ENCODE data around the gene ALG12.

The ALG12 gene

GRCh38 chr22:49957826-49958365 is 39.7 kb upstream of the ALG12 start:
- DNase-seq, result no peak

DNA sequence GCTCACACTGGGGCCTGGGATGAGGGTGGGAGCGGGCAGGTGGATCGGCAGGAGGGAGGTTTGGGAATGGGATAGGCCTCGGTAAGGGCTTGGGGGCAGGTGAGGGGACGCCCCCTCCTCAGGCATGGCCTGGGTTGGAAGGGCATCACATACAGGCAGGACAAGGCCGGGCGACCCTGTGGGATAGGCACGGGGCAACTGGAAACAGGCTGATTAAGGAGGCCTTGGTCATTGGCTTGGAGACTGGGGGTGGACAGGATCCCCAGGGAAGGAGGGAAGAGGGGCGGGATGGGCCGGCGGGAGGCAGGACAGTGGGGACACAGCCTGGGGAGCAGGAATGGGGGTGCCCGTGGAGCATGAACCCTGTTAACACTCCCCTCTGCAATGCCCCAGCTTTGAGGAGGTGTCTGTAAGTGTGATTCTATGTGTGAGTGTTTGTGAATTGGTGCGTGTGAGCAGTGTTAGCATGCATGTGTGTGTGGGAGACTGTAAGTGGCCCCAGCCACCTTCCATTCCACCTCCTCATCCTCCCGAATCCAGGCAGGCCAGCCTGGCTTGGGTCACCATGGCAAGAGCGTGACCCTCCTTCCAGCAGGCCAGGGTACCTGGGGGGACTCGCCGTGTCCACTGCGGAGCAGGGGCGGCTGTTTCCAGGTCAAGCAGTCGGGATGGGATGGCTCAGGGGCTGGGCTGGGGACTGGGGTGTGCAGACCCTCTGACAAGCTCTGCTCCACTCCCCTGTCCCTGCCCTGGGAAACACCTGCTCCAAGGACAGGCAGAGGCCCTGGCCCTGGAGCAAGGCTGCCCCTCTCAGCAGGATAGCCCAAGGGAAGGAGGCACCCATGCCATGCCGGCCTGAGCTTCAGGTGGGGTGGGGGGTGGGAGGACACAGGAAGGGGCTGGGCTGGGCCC is 38.9 kb upstream of the ALG12 start:
- DNase-seq, result no peak

DNA sequence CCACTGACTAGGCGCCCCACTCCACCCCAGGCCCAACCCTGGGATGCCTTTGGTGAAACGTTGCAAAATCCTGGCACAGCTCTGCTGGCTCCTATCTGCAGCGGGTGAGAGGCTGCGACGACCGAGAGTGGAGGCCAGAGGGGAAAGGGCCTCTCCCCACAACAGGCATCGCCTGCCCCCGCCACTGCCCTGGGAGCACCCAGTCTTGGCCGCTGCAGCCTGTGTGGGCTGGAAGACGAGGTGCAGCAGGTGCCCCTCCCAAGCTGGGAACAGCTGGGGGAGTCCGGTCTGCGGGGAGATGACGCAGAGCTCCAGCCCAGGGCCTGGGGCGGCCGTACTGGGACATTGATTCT is 38.2 kb upstream of the ALG12 start:
- DNase-seq, result no peak

- DNase-seq, result no peak
Measured at GRCh38 chr22:49955581-49956417, 37.6 kb upstream of the ALG12 start.

DNA sequence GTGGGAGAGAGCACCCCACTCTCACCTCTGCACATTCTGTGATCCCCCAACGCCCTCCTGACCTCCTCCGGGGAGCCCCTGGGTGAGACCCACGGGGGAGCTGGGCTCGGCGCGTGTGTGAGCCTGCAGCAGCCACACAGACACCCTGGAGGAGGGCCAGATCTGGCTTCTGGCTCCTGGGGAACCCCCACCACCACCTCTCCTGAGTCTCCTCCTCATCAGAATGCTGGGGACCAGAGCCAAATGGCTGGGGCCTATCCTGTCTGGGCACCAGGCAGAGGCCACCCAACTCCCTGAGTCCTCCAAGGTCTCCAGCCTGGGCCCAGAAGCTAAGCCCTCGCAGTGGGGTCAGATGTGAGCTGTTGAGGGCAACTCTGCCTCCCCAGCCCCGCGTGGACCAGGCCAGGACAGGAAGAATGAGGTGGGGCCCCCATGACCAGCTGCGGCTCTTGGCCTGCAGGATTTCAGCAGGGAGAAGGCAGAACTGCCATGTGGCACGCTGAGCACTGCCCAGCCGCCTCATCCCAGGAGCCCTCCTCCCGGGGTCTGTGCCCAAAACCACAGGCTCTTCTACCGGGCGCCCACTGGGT is 36.8 kb upstream of the ALG12 start:
- no peak for DNase-seq

GRCh38 chr22:49954354-49954753 is 36.1 kb upstream of the ALG12 start:
- DNase-seq, result no peak

DNA sequence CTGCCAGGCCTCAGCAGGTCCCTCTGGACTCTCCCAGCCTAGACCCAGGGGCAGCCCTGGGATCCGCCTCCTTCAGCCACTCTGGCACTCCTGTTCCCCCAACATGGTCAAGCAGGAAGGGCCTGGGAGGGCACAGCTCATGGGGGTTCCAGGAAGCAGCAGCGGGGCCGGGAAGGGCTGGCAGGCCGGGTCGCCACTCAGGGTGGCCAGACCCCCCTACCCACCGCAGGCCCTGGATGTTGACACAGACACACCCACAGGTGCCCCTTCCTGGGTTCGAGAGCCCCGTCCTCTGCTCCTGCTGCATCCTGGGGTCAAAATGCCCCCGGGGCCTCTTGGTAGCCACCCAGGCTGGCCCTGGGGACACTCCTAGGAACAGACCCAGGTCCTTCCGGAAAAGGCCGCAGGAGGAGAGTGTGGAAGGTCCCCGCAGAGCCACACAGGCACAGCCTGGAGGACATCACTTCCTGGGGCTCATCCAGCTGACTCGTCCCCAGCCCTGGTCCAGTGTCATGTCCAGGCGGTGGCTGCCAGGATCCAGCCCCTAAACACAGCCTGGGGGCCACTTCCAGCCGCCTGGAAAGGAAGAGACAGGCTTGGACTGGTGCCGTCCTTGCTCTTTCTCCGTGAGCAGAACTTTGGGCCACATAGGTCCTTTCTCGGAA is 35.6 kb upstream of the ALG12 start:
- DNase-seq, result no peak

DNA sequence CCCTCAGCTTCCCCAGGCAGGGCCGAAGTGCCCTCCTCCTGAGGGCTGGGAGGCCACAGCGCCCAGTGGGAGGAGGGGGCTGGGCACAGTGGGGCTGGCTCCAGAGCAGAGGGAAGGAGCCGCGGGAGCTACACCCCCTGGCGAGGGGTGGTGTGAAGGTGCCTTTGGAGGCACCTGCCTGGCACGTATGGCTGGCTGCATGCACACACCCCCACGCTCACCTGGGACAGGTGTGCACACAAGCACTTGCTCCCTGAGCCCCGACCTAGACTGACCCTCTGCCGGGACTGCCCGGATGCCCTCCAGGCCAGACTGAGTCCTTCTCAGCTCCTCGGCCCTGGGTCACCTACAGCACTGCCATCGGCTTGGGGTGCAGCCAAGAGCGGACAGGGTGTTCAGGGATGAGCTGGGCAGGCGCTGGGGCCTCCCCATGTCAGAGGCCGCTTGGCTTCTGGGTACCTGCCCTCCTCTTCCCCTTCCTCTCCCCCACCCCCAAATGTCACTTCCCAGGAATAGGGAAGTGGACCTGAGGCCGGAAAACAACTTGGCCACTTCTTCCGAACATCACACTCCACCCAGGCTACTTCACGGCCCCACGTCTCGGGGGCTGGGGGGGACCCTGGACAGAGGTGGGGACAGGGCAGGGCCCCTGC is 34.9 kb upstream of the ALG12 start:
- no peak for DNase-seq

DNA sequence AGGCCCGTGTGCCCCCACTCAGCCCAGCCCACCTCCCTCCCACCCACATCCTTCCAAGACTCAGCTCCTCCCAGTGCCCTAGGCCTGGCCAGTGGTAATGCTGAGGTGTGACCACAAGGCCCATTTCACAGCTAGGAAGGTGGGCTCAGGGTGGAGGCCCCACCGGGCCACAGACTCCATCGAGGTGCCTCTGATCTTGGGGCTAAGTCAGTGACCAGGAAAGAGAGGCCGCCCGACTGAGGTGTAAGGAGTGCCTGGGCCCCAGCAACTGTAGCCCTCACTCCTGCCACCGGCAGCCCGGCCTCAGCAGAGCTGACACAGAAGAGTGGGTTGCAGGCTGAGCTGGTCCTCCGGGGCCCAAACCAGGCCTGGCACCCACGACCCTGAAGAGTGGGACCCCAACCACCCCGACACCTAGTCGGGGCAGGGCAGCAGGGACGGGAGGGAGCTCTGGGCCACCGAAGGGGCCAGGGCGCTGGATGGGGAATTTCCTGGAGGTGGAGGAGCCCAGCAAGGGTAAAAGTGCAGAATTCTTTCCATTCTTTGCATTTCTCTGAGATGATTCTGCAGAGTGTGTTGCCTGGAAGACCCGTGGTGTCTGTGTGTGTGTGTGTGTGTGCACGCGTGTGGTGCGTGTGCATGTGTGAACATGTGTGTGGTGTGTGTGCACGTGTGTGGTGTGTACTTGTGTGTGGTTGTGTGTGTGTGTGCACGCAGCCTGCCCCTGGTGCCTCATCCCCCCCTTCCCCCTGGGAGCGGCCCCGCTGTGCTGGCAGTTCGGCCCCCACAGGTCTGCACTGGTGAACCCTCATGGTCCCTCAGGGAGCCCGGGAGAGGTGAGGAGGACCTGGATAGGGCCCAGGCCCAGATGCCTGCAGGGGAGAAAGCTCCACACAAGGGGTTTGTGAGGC is 34.0 kb upstream of the ALG12 start:
- no peak for DNase-seq

GRCh38 chr22:49951678-49951985 is 33.4 kb upstream of the ALG12 start:
- no peak for DNase-seq

DNA sequence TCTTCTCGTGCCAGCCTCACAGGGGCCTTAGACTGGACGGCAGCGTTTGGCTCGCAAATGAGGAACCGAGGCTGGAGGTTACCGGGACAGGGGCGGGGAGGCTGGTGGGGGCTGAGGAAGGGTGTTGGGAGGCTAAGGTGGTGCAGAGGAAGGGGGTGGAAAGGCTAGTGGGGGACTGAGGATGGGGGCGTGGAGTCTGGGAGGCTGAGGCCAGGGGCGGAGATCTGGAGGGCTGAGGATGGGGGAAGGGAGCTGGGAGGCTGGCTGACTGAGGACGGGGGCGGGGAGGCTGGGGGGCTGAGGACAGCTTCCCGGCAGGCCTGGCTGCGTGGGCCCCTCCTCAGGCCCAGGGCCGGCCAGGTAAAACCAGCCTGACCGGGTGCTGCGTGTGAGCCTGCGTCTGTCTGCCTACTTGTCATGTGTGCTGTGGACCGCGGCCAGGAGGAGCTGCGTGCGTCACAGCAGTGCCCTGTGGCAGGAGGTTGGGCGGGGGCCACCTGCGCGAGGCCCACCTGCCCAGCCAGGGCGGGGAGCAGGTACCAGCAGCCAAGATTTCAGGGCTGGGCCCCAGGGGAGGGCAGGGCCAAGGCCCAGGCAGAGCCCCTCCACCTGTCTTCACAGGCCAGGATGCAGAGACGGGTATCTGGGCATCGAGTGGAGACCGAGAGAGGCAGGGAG is 32.9 kb upstream of the ALG12 start:
- no peak for DNase-seq

- DNase-seq, result no peak
Measured at GRCh38 chr22:49950396-49950994, 32.3 kb upstream of the ALG12 start.

DNA sequence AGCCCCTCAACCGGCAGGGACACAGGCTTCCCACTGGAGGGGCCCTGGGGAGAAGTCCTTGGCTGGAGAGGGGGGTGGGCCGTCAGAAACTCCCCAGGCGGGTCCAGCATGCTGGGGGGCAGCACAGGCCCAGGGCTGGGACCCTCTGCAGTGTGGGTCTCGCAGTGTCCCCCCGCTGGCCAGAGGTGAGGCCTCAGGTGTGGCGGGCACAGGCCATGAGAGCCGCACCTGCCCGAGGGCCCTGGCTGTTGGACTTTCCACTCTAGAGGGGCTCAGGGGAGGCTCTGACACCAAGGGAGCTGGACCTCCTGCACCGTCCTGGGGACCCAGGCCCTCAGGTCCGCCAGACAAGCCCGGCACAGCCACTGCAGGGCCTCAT is 31.7 kb upstream of the ALG12 start:
- no peak for DNase-seq

- no peak for DNase-seq
Measured at GRCh38 chr22:49948958-49949913, 31.0 kb upstream of the ALG12 start.

GRCh38 chr22:49948116-49948957 is 30.1 kb upstream of the ALG12 start:
- DNase-seq, result no peak

DNA sequence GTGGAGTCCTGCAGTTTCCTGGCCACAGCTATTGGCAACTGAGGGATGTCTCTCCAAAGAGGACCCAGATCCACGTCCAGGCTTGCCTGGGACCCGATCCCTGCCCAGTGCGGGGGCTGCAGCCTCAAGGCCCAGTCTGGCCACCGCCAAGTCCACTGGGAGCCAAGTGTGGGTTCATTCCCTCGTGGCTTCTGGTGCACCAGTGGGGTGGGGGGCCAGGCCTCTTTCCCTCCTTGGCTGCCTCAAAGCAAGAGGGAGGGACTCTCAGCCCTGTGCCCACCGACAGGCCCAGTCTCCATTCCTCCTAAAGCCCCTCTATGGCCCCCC is 29.0 kb upstream of the ALG12 start:
- no peak for DNase-seq

GRCh38 chr22:49946612-49947295 is 28.5 kb upstream of the ALG12 start:
- no peak for DNase-seq
